Epithelial cell of proximal tubule (primary cell): Measurements from ENCODE around the gene ENAH. TPM values are rescaled to one million over a fixed set of nuclear protein-coding genes. Genes with fewer than 3 reads are reported as not detected.

ENCODE experiments used
- DNase-seq: peaks from one replicate; pipeline ENCODE4 v3.0.0-alpha.2; 2011; ENCODE audit warnings: low read depth
- H3K4me3 ChIP-seq: 2 replicates; pipeline ENCODE4 v1.5.1; 2011; ENCODE audit warnings: low read depth, mild to moderate bottlenecking, low read length
- CTCF ChIP-seq: conservative IDR thresholded peaks from 2 replicates; pipeline ENCODE4 v1.5.1; 2012; ENCODE audit warnings: low read depth, mild to moderate bottlenecking, low read length
- total RNA-seq: library from RNA; depleted of rRNA; stranded (reverse); fragments of >200 nt; gene quantifications from 2 replicates; pipeline ENCODE4 v1.2.3, GENCODE V29; 2015

Gene ENAH
- total RNA-seq, 1 donor from 2014 or later: 37.7 TPM

GRCh38 chr1:225440380-225441221 lies 212.3 kb downstream of the ENAH start:
- no peak for DNase-seq
- H3K4me3 ChIP-seq: no peak overlapping the region
- no peak for TF ChIP-seq CTCF

- no peak for DNase-seq
Measured at GRCh38 chr1:225437710-225438437, 215.0 kb downstream of the ENAH start.

More at GRCh38 chr1:225437710-225438437, 215.0 kb downstream of the ENAH start:
- TF ChIP-seq CTCF: peak; percentile 66
- H3K4me3 ChIP-seq: no peak overlapping the region

Other genes with a start within 250 kb of the ENAH start
- gene LBR, start 225.1 kb downstream of the ENAH start, total RNA-seq: 51.7 and 92.0 TPM in 2 replicates
- 313 and 368 TPM in 2 replicates for gene SRP9, start 124.7 kb upstream of the ENAH start, total RNA-seq
- gene EPHX1, start 157.0 kb upstream of the ENAH start, total RNA-seq: 20.1 and 20.3 TPM in 2 replicates
- gene TMEM63A, start 229.3 kb upstream of the ENAH start, total RNA-seq: 13.2 and 19.5 TPM in 2 replicates
- not detected in 2 replicates for gene LEFTY1, start 236.0 kb upstream of the ENAH start, total RNA-seq